Measurements from ENCODE around the gene ZDHHC9.

- TF ChIP-seq EZH2 (IDR thresholded peaks at IDR 0.05; ENCODE audit: insufficient read depth, low read length): no peak
- no peak for TF ChIP-seq CTCF (IDR thresholded peaks at IDR 0.05; ENCODE audit: insufficient read depth, low read depth, low read length)
Measured at GRCh38 chrX:129786210-129786651, 57.5 kb downstream of the ZDHHC9 start.

Data from astrocyte (in vitro differentiated cells and primary cell).